Caco-2 (cell line): ENCODE results near the gene KIF5B. TPM values are rescaled to one million over a fixed set of nuclear protein-coding genes. Genes with fewer than 3 reads are reported as not detected.

Source experiments
- BruUV-seq: library from RNA; stranded (reverse); fragments of 400-500 nt; replicated peaks from 2 replicates; lab custom pipeline; 2021; lab: Mats Ljungman, UMichigan
- CTCF ChIA-PET: fragments of 300-600 bp; sonication (Branson Sonifier 250); formaldehyde crosslinking; loops from one replicate; lab custom pipeline; 2022; ENCODE audit warnings: antibody characterized with exemption; lab: Charles Lee
- POLR2A ChIA-PET: fragments of 300-600 bp; sonication (Branson Sonifier 250); formaldehyde crosslinking; loops from one replicate; lab custom pipeline; 2022; ENCODE audit warnings: antibody characterized with exemption; lab: Charles Lee
- DNase-seq, 2 experiments: peaks; one replicate each; pipeline versions ENCODE4 v3.0.0 to v3.0.0-alpha.2; 2020 to 2022
- H3K27me3 ChIP-seq: replicated peaks from 2 replicates; pipeline ENCODE4 v1.6.0; 2011; ENCODE audit warnings: low read length; ENCODE audit not compliant: control insufficient read depth, insufficient read depth
- H3K36me3 ChIP-seq: 2 replicates; pipeline ENCODE4 v1.5.1; 2011; ENCODE audit warnings: low read length; ENCODE audit not compliant: control insufficient read depth, insufficient read depth
- H3K4me1 ChIP-seq: fragments of 250-450 bp; sonication (Bioruptor Pico); 2 replicates; pipeline ENCODE4 v1.5.1; 2020; ENCODE audit warnings: mild to moderate bottlenecking
- H3K4me3 ChIP-seq: 2 replicates; pipeline ENCODE4 v1.5.1; 2011; ENCODE audit warnings: low read depth, mild to moderate bottlenecking, control low read depth, low read length
- H3K9me3 ChIP-seq: fragments of 250-450 bp; sonication (Bioruptor Pico); 2 replicates; pipeline ENCODE4 v1.5.1; 2020; ENCODE audit warnings: mild to moderate bottlenecking, moderate library complexity
- H3K27ac Mint-ChIP-seq: one replicate; pipeline ENCODE4 v1.8.0; 2022; ENCODE audit warnings: mixed read lengths; ENCODE audit not compliant: unreplicated experiment
- H3K27me3 Mint-ChIP-seq: one replicate; pipeline ENCODE4 v1.8.0; 2022; ENCODE audit warnings: mixed read lengths; ENCODE audit not compliant: insufficient read depth, unreplicated experiment
- H3K36me3 Mint-ChIP-seq: one replicate; pipeline ENCODE4 v1.8.0; 2022; ENCODE audit warnings: mild to moderate bottlenecking, mixed read lengths; ENCODE audit not compliant: insufficient read depth, unreplicated experiment
- H3K4me1 Mint-ChIP-seq: one replicate; pipeline ENCODE4 v1.8.0; 2022; ENCODE audit warnings: low read depth, mixed read lengths; ENCODE audit not compliant: unreplicated experiment
- H3K4me3 Mint-ChIP-seq: one replicate; pipeline ENCODE4 v1.8.0; 2022; ENCODE audit warnings: mild to moderate bottlenecking, moderate library complexity, mixed read lengths; ENCODE audit not compliant: unreplicated experiment
- H3K9me3 Mint-ChIP-seq: one replicate; pipeline ENCODE4 v1.8.0; 2022; ENCODE audit warnings: mixed read lengths; ENCODE audit not compliant: unreplicated experiment
- intact Hi-C: fragments of 100-400 bp; cut with micrococcal nuclease; formaldehyde crosslinking; loops from one replicate; pipeline ENCODE4 v1.10.0; 2022; ENCODE audit not compliant: unreplicated experiment
- total RNA-seq: library from RNA; stranded (reverse); gene quantifications from 2 replicates; pipeline ENCODE4 v1.2.3, GENCODE V29; 2022
- TF ChIP-seq, protein P1 (sequence below), 2 experiments: fragments of 200-600 bp in 1 of 2; IDR thresholded peaks; 1 replicate in 1 of 2; 2 replicates in 1 of 2; pipeline versions ENCODE4 v1.5.1 to v1.8.0; 2011 to 2022; ENCODE audit warnings: antibody characterized with exemption in 1 of 2, control low read depth in 1 of 2, inconsistent platforms in 1 of 2, low read depth in 1 of 2, low read length in 1 of 2, mild to moderate bottlenecking in 1 of 2, moderate library complexity in 1 of 2; ENCODE audit not compliant: insufficient read depth in 1 of 2, severe bottlenecking in 1 of 2, unreplicated experiment in 1 of 2

Gene KIF5B
- total RNA-seq, 1 experiment from 2014 or later: 183 TPM

DNA sequence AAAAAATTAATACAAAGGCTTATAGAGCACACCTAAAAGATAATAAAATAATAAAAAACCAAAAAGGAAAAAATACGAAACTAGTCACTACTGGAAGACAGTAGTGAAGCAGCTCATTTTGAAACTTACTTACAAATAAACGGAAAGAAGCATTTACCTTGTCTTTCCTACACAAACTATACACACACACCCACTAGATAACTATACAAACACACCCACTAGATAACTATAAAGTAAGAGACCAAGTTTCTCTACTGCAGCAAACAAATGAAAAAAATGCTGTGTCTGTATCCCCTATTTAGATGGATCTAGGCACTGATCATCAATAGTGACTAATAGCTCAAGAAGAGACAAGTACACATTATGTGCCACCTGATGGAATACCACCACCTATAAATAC is 49.2 kb downstream of the KIF5B start:
- no peaks in the 10 kb centered on the region for H3K9me3 Mint-ChIP-seq
- ChIA-PET CTCF (no interaction called here), POLR2A (interaction anchor here (0.5 kb wide), 1 partner anchor 81 kb away, joined by 4 read pairs; no protein-coding TSS in a partner anchor)
- no peak overlapping the region for H3K27ac Mint-ChIP-seq
- no peak for DNase-seq
- Histone ChIP-seq H3K36me3 (peaks cover 3% of the 10 kb centered on the region), H3K9me3 (no peaks in the 10 kb centered on the region), H3K4me1 (no peaks in the 10 kb centered on the region), H3K27me3 (no peaks in the 10 kb centered on the region), H3K4me3 (no peak overlapping the region)
- H3K27me3 Mint-ChIP-seq: no peaks in the 10 kb centered on the region
- peaks cover 12% of the 10 kb centered on the region for H3K4me1 Mint-ChIP-seq
- peaks cover 94% of the 10 kb centered on the region for H3K36me3 Mint-ChIP-seq
- no peak overlapping the region for H3K4me3 Mint-ChIP-seq
- intact Hi-C loops: no loop called here
- no TSS peak for BruUV-seq
- TF ChIP-seq, protein P1, sequence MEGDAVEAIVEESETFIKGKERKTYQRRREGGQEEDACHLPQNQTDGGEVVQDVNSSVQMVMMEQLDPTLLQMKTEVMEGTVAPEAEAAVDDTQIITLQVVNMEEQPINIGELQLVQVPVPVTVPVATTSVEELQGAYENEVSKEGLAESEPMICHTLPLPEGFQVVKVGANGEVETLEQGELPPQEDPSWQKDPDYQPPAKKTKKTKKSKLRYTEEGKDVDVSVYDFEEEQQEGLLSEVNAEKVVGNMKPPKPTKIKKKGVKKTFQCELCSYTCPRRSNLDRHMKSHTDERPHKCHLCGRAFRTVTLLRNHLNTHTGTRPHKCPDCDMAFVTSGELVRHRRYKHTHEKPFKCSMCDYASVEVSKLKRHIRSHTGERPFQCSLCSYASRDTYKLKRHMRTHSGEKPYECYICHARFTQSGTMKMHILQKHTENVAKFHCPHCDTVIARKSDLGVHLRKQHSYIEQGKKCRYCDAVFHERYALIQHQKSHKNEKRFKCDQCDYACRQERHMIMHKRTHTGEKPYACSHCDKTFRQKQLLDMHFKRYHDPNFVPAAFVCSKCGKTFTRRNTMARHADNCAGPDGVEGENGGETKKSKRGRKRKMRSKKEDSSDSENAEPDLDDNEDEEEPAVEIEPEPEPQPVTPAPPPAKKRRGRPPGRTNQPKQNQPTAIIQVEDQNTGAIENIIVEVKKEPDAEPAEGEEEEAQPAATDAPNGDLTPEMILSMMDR (IDR thresholded peaks at IDR 0.05; ENCODE audit: insufficient read depth in 1 of 2, low read depth in 1 of 2, low read length in 1 of 2, severe bottlenecking in 1 of 2, unreplicated experiment in 1 of 2): no peak

DNA sequence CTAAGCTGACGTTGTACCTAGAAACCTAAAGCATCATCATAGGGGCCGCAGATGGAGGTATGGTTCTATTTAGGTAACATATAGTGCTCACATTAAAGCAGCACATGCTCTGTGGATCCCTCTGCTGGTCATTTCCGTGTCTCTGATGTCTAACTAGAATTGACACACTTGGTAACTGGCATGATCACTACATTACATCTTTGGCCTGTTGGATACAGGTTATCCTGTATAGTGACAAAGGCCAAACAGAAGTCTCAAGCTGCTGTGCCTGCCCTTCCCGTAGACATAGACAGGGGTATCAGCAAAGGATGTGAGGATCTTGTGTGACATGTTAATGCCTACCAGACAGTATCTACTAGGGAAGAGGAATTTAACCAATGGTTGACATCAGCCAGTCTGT is 51.2 kb downstream of the KIF5B start:
- Mint-ChIP-seq H3K9me3 (no peaks in the 10 kb centered on the region), H3K36me3 (peaks cover 85% of the 10 kb centered on the region), H3K27me3 (no peaks in the 10 kb centered on the region), H3K4me1 (peaks cover 21% of the 10 kb centered on the region), H3K27ac (no peak overlapping the region), H3K4me3 (no peak overlapping the region)
- H3K9me3 ChIP-seq: no peaks in the 10 kb centered on the region
- no peaks in the 10 kb centered on the region; the same call in 1 of the 2 replicates for H3K4me1 ChIP-seq
- no peaks in the 10 kb centered on the region for H3K27me3 ChIP-seq
- intact Hi-C loops: loop anchor here (1.0 to 2.0 kb wide), 4 partner anchors 42 to 202 kb away; no protein-coding TSS in a partner anchor
- DNase-seq: peak; percentile 68 to 73
- TF ChIP-seq, protein P1 (IDR thresholded peaks at IDR 0.05; ENCODE audit: insufficient read depth in 1 of 2, low read depth in 1 of 2, low read length in 1 of 2, severe bottlenecking in 1 of 2, unreplicated experiment in 1 of 2): peak; percentile 78 to 83
- BruUV-seq: no TSS peak
- peaks cover 1% of the 10 kb centered on the region for H3K36me3 ChIP-seq
- H3K4me3 ChIP-seq: no peak overlapping the region
- POLR2A ChIA-PET: no interaction called here
- CTCF ChIA-PET: interaction anchor here (0.6 to 2.5 kb wide), 2 partner anchors 143 to 217 kb away, joined by 3 to 15 read pairs; no protein-coding TSS in a partner anchor

DNA sequence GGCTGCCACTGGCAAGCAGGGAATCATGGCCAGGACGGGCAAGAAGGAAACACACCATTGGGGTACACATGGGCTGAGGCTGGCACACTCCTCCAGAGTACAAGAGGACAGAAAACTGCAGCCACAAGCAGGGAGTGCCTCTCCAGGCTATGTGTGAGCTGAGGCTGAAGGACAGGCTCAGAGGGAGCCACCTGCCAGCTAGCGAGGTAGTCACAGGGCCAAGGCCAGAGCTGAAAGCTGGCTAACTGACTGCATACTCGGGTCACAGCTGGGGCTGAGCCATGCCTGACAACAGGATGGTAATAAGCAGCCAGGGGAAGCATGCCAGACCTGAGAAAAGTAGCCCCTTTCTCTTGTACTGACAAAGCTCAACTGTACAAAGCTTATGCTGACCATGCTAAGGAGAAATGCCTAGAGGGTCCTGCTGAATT is 52.0 kb downstream of the KIF5B start:
- Histone ChIP-seq H3K4me1 (no peaks in the 10 kb centered on the region; the same call in 1 of the 2 replicates), H3K4me3 (no peak overlapping the region), H3K27me3 (no peaks in the 10 kb centered on the region), H3K9me3 (no peaks in the 10 kb centered on the region), H3K36me3 (peaks cover 1% of the 10 kb centered on the region)
- ChIA-PET CTCF (interaction anchor here (0.6 to 2.5 kb wide), 2 partner anchors 55 to 142 kb away, joined by 4 to 15 read pairs; no protein-coding TSS in a partner anchor), POLR2A (interaction anchor here (0.5 to 0.6 kb wide), 2 partner anchors 13 to 1655 kb away, joined by 4 to 9 read pairs; partner anchors contain the start of gene MTPAP)
- Mint-ChIP-seq H3K9me3 (no peaks in the 10 kb centered on the region), H3K36me3 (peaks cover 82% of the 10 kb centered on the region), H3K4me1 (peaks cover 21% of the 10 kb centered on the region), H3K4me3 (no peak overlapping the region), H3K27me3 (no peaks in the 10 kb centered on the region), H3K27ac (no peak overlapping the region)
- DNase-seq: no peak
- intact Hi-C loops: loop anchor here (2.0 kb wide), 2 partner anchors 41 to 203 kb away; no protein-coding TSS in a partner anchor
- BruUV-seq: no TSS peak
- TF ChIP-seq, protein P1 (IDR thresholded peaks at IDR 0.05; ENCODE audit: insufficient read depth in 1 of 2, low read depth in 1 of 2, low read length in 1 of 2, severe bottlenecking in 1 of 2, unreplicated experiment in 1 of 2): no peak
